DOHH2 (cell line): ENCODE data around the gene RICTOR.

Source experiments
- H3F3A ChIP-seq: fragments of 200-600 bp; sonication (generic), shearing (Covaris generic); 2 replicates; pipeline ENCODE4 v1.6.0; 2016; ENCODE audit warnings: antibody characterized with exemption, mild to moderate bottlenecking; ENCODE audit not compliant: control insufficient read depth, insufficient read depth
- H3K27ac ChIP-seq: fragments of 200-600 bp; sonication (generic); 2 replicates; pipeline ENCODE4 v1.5.1; 2014; ENCODE audit warnings: low read depth, mild to moderate bottlenecking, low read length, moderate library complexity
- H3K27me3 ChIP-seq: fragments of 200-600 bp; sonication (generic); 2 replicates; pipeline ENCODE4 v1.6.1; 2014; ENCODE audit warnings: mild to moderate bottlenecking, low read length, mixed read lengths; ENCODE audit not compliant: control insufficient read depth
- H3K36me3 ChIP-seq: fragments of 200-600 bp; sonication (generic); 2 replicates; pipeline ENCODE4 v1.6.1; 2014; ENCODE audit warnings: mild to moderate bottlenecking, low read length, moderate library complexity, mixed read lengths; ENCODE audit not compliant: control insufficient read depth
- H3K4me1 ChIP-seq: fragments of 200-600 bp; sonication (generic); 2 replicates; pipeline ENCODE4 v1.6.1; 2014; ENCODE audit warnings: mild to moderate bottlenecking, low read length, mixed read lengths; ENCODE audit not compliant: control insufficient read depth
- H3K4me2 ChIP-seq: fragments of 200-600 bp; sonication (generic); 2 replicates; pipeline ENCODE4 v1.6.0; 2014; ENCODE audit warnings: mild to moderate bottlenecking, low read length, moderate library complexity
- H3K4me3 ChIP-seq: fragments of 200-600 bp; sonication (generic); 2 replicates; pipeline ENCODE4 v1.5.1; 2014; ENCODE audit warnings: mild to moderate bottlenecking, low read length, mixed read lengths
- H3K79me2 ChIP-seq: fragments of 200-600 bp; sonication (generic); 2 replicates; pipeline ENCODE4 v1.6.1; 2014; ENCODE audit warnings: mild to moderate bottlenecking, low read length, mixed read lengths; ENCODE audit not compliant: control insufficient read depth
- H3K9me2 ChIP-seq: fragments of 200-600 bp; sonication (generic); replicated peaks from 2 replicates; pipeline ENCODE4 v1.6.1; 2014; ENCODE audit warnings: mild to moderate bottlenecking, low read length, mixed read lengths; ENCODE audit not compliant: control insufficient read depth
- H3K9me3 ChIP-seq: fragments of 200-600 bp; sonication (generic); 2 replicates; pipeline ENCODE4 v1.6.1; 2014; ENCODE audit warnings: antibody characterized with exemption, low read length, mixed read lengths; ENCODE audit not compliant: control insufficient read depth, insufficient read depth
- H4K20me1 ChIP-seq: fragments of 200-600 bp; sonication (generic); 2 replicates; pipeline ENCODE4 v1.6.0; 2014; ENCODE audit warnings: low read depth, mild to moderate bottlenecking, antibody characterized with exemption, low read length, moderate library complexity; ENCODE audit not compliant: control insufficient read depth, insufficient read depth
- CTCF ChIP-seq: fragments of 200-600 bp; sonication (generic); IDR thresholded peaks from one replicate; pipeline ENCODE4 v1.5.1; 2014; ENCODE audit warnings: antibody characterized with exemption, mild to moderate bottlenecking, low read depth, low read length; ENCODE audit not compliant: poor library complexity, severe bottlenecking
- EZH2phosphoT487 ChIP-seq: fragments of 200-600 bp; sonication (generic); IDR thresholded peaks from 2 replicates; pipeline ENCODE4 v1.6.1; 2017; ENCODE audit warnings: borderline replicate concordance, mild to moderate bottlenecking, antibody characterized with exemption, low read length, moderate library complexity, mixed read lengths

Gene RICTOR

GRCh38 chr5:39114155-39114554, 40.0 kb upstream of the RICTOR start:
- TF ChIP-seq CTCF, result no peak
- TF ChIP-seq EZH2phosphoT487, result no peak
- no peaks in the 10 kb centered on the region for H4K20me1 ChIP-seq
- no peaks in the 10 kb centered on the region for H3F3A ChIP-seq

DNA sequence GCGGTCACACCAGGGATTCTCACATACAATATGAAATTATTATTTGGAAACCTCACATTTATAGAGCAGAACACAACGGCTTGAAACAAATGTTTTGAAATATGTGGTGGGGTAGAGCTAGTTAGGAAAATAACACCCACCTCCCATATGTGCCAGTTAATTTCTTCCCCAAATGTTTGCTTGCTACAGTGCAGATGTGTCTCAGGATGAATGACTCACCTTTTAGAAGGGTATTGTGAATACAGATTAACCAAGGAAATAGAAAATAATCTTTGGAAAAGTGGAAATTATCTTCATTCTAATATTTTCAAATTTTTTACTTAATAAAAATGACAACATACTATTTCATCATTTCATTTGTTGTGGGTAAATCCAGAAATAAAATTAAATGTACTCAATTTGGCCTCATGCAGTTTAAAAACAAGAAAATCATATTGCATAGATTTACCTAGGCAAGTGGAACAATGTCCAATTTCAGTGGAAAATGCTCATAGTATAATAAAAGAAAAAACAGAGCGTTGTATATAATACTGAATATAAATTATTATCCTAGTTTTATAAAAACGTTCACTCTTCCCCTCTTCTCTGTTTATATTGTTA, 39.3 kb upstream of the RICTOR start:
- no peaks in the 10 kb centered on the region for H3K9me2 ChIP-seq
- no peaks in the 10 kb centered on the region for H4K20me1 ChIP-seq
- H3K4me1 ChIP-seq, result no peaks in the 10 kb centered on the region
- H3K4me2 ChIP-seq, result no peak overlapping the region
- H3K9me3 ChIP-seq, result no peaks in the 10 kb centered on the region
- no peak overlapping the region for H3K27ac ChIP-seq
- peaks cover 11% of the 10 kb centered on the region for H3K27me3 ChIP-seq
- H3K36me3 ChIP-seq, result no peaks in the 10 kb centered on the region
- no peak overlapping the region for H3K4me3 ChIP-seq
- H3K79me2 ChIP-seq, result no peaks in the 10 kb centered on the region
- H3F3A ChIP-seq, result no peaks in the 10 kb centered on the region
- no peak for TF ChIP-seq CTCF
- no peak for TF ChIP-seq EZH2phosphoT487

More at GRCh38 chr5:39114155-39114554, 40.0 kb upstream of the RICTOR start:
- Histone ChIP-seq H3K4me3 (no peak overlapping the region), H3K4me2 (no peak overlapping the region), H3K27me3 (peaks cover 11% of the 10 kb centered on the region), H3K79me2 (no peaks in the 10 kb centered on the region), H3K9me2 (no peaks in the 10 kb centered on the region), H3K4me1 (no peaks in the 10 kb centered on the region), H3K36me3 (no peaks in the 10 kb centered on the region), H3K9me3 (no peaks in the 10 kb centered on the region), H3K27ac (no peak overlapping the region)

DNA sequence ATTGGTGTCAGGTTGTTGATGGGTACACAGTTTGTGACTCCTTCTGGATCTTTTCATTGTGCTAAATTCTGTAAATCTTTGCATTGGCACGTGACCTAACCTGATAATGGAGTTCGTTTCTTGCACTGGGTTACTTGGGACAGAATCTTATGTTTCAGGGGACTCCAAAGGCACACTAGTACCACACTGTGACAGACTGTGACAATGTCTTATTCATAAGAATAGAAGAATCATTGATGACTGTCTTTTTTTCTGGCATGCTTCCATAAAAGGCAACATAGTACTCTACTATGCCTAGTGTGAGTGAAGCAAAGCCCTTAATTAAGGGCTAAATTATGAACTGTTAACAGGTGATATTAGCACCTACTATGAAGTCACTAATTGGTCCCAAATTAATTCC, 35.4 kb upstream of the RICTOR start:
- Histone ChIP-seq H3K79me2 (no peaks in the 10 kb centered on the region), H3K27me3 (peaks cover 14% of the 10 kb centered on the region), H3K27ac (no peak overlapping the region), H3K9me2 (no peaks in the 10 kb centered on the region), H3K36me3 (no peaks in the 10 kb centered on the region), H3K9me3 (no peaks in the 10 kb centered on the region), H3F3A (no peaks in the 10 kb centered on the region), H3K4me2 (no peak overlapping the region), H3K4me3 (no peak overlapping the region), H4K20me1 (no peaks in the 10 kb centered on the region), H3K4me1 (no peaks in the 10 kb centered on the region)
- no peak for TF ChIP-seq EZH2phosphoT487
- TF ChIP-seq CTCF, result no peak
